ENCODE results near the gene CEACAM4. TPM values are rescaled to one million over a fixed set of nuclear protein-coding genes. Genes with fewer than 3 reads are reported as not detected.

CEACAM4 gene
- polyA plus RNA-seq, 1 experiment: not detected

DNA sequence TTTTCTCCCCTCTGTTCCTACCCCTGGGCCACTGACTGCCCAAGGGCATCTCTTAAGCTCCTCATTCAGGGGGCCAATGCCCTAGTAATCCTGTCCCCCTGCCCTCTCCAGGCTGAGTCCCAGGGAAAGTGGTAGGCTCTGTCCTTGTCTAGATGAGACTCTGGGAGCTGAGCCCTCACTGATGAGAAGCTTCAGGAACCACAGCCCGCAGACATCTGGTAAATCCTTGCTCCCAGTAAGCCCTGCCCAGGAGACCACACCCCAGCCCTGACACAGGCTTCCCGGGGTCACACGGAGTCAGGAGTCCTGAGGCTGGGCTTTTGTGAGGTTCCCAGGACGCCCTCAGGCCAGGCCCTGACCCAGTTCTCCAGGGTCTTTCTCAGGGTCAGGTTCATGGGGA lies 1.9 kb downstream of the CEACAM4 start:
- CTCF ChIA-PET: interaction anchor here (0.8 kb wide), 1 partner anchor 17 kb away, joined by 3 read pairs; no protein-coding TSS in a partner anchor
- Histone ChIP-seq H3K36me3 (ENCODE audit: control insufficient read depth, insufficient read depth, low read length) (no peaks in the 10 kb centered on the region), H3K27me3 (ENCODE audit: control insufficient read depth, insufficient read depth, low read length) (peaks cover 1% of the 10 kb centered on the region; the same call in 1 of the 2 replicates), H3K4me3 (ENCODE audit: low read depth, low read length) (no peak overlapping the region)
- POLR2A ChIA-PET: no interaction called here
- no peak for DNase-seq (ENCODE audit: low read depth)
- TF ChIP-seq, protein P1, sequence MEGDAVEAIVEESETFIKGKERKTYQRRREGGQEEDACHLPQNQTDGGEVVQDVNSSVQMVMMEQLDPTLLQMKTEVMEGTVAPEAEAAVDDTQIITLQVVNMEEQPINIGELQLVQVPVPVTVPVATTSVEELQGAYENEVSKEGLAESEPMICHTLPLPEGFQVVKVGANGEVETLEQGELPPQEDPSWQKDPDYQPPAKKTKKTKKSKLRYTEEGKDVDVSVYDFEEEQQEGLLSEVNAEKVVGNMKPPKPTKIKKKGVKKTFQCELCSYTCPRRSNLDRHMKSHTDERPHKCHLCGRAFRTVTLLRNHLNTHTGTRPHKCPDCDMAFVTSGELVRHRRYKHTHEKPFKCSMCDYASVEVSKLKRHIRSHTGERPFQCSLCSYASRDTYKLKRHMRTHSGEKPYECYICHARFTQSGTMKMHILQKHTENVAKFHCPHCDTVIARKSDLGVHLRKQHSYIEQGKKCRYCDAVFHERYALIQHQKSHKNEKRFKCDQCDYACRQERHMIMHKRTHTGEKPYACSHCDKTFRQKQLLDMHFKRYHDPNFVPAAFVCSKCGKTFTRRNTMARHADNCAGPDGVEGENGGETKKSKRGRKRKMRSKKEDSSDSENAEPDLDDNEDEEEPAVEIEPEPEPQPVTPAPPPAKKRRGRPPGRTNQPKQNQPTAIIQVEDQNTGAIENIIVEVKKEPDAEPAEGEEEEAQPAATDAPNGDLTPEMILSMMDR (IDR thresholded peaks at IDR 0.05; ENCODE audit: insufficient read depth, low read depth, low read length): no peak

DNA sequence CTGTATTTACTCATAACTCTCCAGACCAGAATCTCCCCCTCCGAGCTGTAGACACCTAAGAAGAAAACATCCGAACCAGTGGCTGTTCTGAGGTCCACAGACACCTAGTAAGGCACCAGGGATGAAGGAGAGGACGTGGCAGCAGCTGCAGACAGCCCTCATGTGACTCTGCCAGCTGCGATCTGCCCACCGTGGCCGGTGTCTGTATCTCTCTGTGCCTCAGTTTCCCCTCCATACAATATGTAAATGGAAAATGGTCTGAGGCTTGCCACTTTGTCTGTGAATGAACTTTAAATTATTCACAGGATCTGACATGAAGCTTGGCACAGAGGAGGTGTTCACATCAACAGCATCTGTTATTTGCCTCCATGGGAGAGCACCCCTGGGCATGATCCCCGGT lies 2.4 kb downstream of the CEACAM4 start:
- no peaks in the 10 kb centered on the region for H3K36me3 ChIP-seq (ENCODE audit: control insufficient read depth, insufficient read depth, low read length)
- ChIA-PET POLR2A (no interaction called here), CTCF (interaction anchor here (0.8 kb wide), 1 partner anchor 18 kb away, joined by 3 read pairs; no protein-coding TSS in a partner anchor)
- no peak for DNase-seq (ENCODE audit: low read depth)
- peaks cover 1% of the 10 kb centered on the region; the same call in 1 of the 2 replicates for H3K27me3 ChIP-seq (ENCODE audit: control insufficient read depth, insufficient read depth, low read length)
- TF ChIP-seq, protein P1 (IDR thresholded peaks at IDR 0.05; ENCODE audit: insufficient read depth, low read depth, low read length): no peak
- no peak overlapping the region for H3K4me3 ChIP-seq (ENCODE audit: low read depth, low read length)

DNA sequence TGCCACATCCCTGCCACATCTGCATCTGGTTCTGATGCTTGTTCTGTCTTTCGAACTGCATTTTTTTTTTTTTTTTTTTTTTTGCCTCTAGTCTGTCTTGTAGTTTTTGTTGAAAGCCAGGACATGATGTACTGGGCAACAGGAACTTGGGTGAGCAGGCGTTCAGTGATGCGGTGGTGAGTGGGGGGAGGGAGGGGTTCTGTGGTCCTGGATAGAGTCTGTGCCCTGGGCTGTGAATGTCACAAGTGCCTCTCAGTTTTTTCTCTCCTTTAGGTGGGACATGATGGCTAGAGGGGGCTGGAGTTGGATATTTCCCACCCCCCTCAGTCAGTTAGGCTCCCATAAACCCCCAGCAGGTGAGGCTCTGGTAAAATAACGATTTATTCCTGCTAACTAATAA lies 3.5 kb downstream of the CEACAM4 start:
- CTCF ChIA-PET: no interaction called here
- Histone ChIP-seq H3K4me3 (ENCODE audit: low read depth, low read length) (no peak overlapping the region), H3K36me3 (ENCODE audit: control insufficient read depth, insufficient read depth, low read length) (no peaks in the 10 kb centered on the region), H3K27me3 (ENCODE audit: control insufficient read depth, insufficient read depth, low read length) (no peaks in the 10 kb centered on the region)
- POLR2A ChIA-PET: no interaction called here
- DNase-seq (ENCODE audit: low read depth): no peak
- TF ChIP-seq, protein P1 (IDR thresholded peaks at IDR 0.05; ENCODE audit: insufficient read depth, low read depth, low read length): no peak

DNA sequence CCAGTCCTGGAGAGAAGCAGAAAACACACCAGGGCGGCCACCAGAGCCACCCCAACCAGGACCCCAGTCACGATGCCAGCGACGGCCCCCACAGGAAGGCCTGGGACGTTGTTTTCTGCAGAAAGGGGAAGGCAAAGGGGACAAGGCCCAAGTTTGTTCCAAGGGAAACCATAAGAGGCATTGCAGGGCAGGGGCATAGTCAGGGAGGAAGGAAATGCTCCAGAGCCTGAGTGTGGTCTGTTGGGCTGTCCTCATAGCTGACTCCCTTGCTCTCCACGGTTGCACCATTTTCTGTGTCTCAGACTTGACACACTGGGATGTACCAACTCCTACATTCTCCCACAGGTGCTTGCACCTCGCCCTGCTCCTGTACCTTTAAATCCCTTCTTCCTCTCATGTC lies 5.2 kb downstream of the CEACAM4 start:
- CTCF ChIA-PET: no interaction called here

DNA sequence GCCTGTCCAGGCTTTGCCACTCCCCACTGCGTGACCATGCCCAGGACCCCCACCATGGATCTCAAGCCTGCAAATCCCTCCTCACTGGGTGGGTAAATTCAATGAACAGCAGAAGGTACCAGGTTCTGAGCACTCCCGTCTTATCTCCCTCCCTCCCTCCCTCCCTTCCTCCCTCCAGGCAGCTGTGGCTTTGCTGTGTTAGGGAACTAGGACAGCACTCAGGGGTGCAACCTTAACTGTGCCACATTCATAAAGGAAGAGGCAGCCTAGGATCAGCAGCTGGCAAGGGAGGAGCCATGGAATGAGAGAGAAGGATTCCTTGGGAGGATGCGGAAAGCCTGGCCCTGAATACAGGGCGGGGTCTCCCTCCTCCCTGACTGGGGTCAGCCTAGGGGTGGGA lies 5.6 kb downstream of the CEACAM4 start:
- Histone ChIP-seq H3K27me3 (ENCODE audit: control insufficient read depth, insufficient read depth, low read length) (no peaks in the 10 kb centered on the region), H3K36me3 (ENCODE audit: control insufficient read depth, insufficient read depth, low read length) (no peaks in the 10 kb centered on the region), H3K4me3 (ENCODE audit: low read depth, low read length) (no peak overlapping the region)
- DNase-seq (ENCODE audit: low read depth): no peak
- CTCF ChIA-PET: no interaction called here
- TF ChIP-seq, protein P1 (IDR thresholded peaks at IDR 0.05; ENCODE audit: insufficient read depth, low read depth, low read length): no peak
- POLR2A ChIA-PET: no interaction called here

More for the DNA sequence above, 5.2 kb downstream of the CEACAM4 start:
- POLR2A ChIA-PET: no interaction called here
- TF ChIP-seq, protein P1 (IDR thresholded peaks at IDR 0.05; ENCODE audit: insufficient read depth, low read depth, low read length): no peak
- DNase-seq (ENCODE audit: low read depth): no peak
- H3K36me3 ChIP-seq (ENCODE audit: control insufficient read depth, insufficient read depth, low read length): no peaks in the 10 kb centered on the region
- H3K27me3 ChIP-seq (ENCODE audit: control insufficient read depth, insufficient read depth, low read length): no peaks in the 10 kb centered on the region
- no peak overlapping the region for H3K4me3 ChIP-seq (ENCODE audit: low read depth, low read length)

Data from BJ (cell line).